H1 (cell line): ENCODE results near the gene RNF183. TPM values are rescaled to one million over a fixed set of nuclear protein-coding genes. Genes with fewer than 3 reads are reported as not detected.
A peak's percentile ranks its signal among the peaks of the same experiment; 100 is the strongest.

ENCODE experiments used
- HDAC2 ChIP-seq, 2 experiments: fragments of 300-600 bp in 1 of 2; sonication (generic) in 1 of 2; IDR thresholded peaks; 2 replicates each; pipeline ENCODE4 v1.6.1; 2011 to 2012; ENCODE audit warnings: low read depth in 2 of 2, low read length in 2 of 2, mild to moderate bottlenecking in 2 of 2, moderate library complexity in 2 of 2, borderline replicate concordance in 1 of 2, inconsistent platforms in 1 of 2
- MAFK ChIP-seq: IDR thresholded peaks from 2 replicates; pipeline ENCODE4 v1.6.1; 2012; ENCODE audit warnings: low read depth, mild to moderate bottlenecking, improper control_type of control experiment, low read length
- RXRA ChIP-seq: IDR thresholded peaks from 2 replicates; pipeline ENCODE4 v1.6.1; 2011; ENCODE audit warnings: low read depth, mild to moderate bottlenecking, low read length, moderate library complexity; ENCODE audit not compliant: insufficient read depth
- SP1 ChIP-seq: IDR thresholded peaks from 2 replicates; pipeline ENCODE4 v1.6.1; 2011; ENCODE audit warnings: low read depth, low read length
- polyA plus RNA-seq, 7 experiments: library from polyadenylated mRNA; depleted of rRNA in 3 of 7; stranded (reverse) in 5 of 7; unstranded in 2 of 7; fragments of >200 nt in 5 of 7; fragments of 200-250 nt in 2 of 7; gene quantifications; 1 replicate in 5 of 7; 2 replicates in 1 of 7; 4 replicates in 1 of 7; pipeline versions ENCODE4 v1.2.1 to v1.2.3, GENCODE V29; 2011 to 2013; ENCODE audit warnings: missing spikeins in 2 of 7, mixed read lengths in 2 of 7
- total RNA-seq: library from RNA; stranded (reverse); fragmentation: NEBNext Ultra II Directional; extraction: Animal tissue kit (Norgen Biotek cat#: 25700); gene quantifications from 2 replicates; pipeline ENCODE4 v1.2.1, GENCODE V29; 2021

The RNF183 gene
- total and polyA plus RNA-seq, 2 of the 8 experiments (the other 6 are each of a cell fraction or from before 2014, with no cell fraction given): 0.15 TPM; not detected in 1

DNA sequence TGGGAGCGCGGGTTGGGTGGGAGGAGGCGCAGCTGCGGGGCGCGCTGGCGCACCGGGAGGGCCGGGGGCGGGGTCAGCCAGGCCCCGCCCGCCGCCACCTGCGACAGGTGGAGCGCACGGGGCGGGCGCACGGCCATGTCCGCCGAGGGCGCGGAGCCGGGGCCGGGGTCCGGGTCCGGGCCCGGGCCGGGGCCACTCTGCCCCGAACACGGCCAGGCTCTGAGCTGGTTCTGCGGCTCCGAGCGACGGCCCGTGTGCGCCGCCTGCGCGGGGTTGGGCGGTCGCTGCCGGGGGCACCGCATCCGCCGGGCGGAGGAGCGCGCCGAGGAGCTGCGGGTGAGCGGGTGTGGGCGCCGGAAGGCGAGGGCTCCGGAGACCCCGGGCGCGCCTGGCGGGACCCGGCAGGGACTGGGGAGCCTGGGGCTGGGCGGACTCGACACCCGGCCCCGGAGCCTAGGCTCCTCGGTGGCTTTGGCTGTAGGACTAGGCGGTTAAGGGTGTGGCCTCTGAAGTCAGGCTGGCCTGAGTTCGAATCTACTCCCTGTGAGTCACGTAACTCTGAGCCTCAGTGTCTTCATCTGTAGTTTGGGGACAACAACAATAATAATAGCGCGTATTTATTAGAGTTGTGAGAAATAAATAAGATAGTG, 46.4 kb upstream of the RNF183 start, which contains the start of gene BSPRY (continued):
- no peak for TF ChIP-seq MAFK
- TF ChIP-seq SP1: no peak
- no peak for TF ChIP-seq RXRA
- peak; percentile 5 to 65; a peak in 1 of 4 replicates for TF ChIP-seq HDAC2 (IDR thresholded peaks at IDR 0.05; ENCODE audit: borderline replicate concordance in 1 of 2, low read depth in 2 of 2, low read length in 2 of 2)
